ENCODE measurements around the gene USP2. TPM values are rescaled to one million over a fixed set of nuclear protein-coding genes. Genes with fewer than 3 reads are reported as not detected.
A peak's percentile ranks its signal among the peaks of the same experiment; 100 is the strongest.
"Not testable (repeated sequence)": the region's sequence is repeated elsewhere in the genome, so short reads cannot be mapped to it uniquely, and the experiment has no call there.

USP2 gene
- total RNA-seq, 2 experiments from 2014 or later, result 0.55 to 0.68 TPM

DNA sequence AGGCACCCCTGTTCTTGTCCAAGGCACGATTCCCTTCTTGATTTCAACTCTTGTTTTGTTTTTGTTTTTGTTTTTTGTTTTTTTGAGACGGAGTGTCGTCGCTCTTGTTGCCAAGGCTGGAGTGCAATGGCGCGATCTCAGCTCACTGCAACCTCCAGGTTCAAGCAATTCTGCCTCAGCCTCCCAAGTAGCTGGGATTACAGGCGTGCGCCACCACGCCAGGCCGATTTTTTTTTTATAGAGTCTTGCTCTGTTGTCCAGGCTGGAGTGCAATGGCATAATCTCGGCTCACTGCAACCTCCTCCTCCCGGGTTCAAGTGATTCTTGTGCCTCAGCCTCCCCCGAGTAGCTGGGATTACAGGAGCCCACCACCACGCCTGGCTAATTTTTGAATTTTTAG, 1.0 kb upstream of the USP2 start:
- H3K36me3 Mint-ChIP-seq (ENCODE audit: low read depth); ATAC-seq; DNase-seq; H3K27me3 Mint-ChIP-seq (ENCODE audit: low read depth); H3K4me3 Mint-ChIP-seq; H3K9me3 Mint-ChIP-seq (ENCODE audit: insufficient read depth); H3K27ac Mint-ChIP-seq: not testable (repeated sequence)
- H3K4me1 Mint-ChIP-seq (ENCODE audit: low read depth), result peaks cover 11% of the 10 kb centered on the region
- ChIA-PET CTCF (interaction anchor here (0.7 to 6.3 kb wide), 8 partner anchors 12 to 92 kb away, joined by 3 to 59 read pairs (median 4); no protein-coding TSS in a partner anchor), POLR2A (interaction anchor here (0.7 kb wide), 1 partner anchor 956 kb away, joined by 3 read pairs; no protein-coding TSS in a partner anchor)

DNA sequence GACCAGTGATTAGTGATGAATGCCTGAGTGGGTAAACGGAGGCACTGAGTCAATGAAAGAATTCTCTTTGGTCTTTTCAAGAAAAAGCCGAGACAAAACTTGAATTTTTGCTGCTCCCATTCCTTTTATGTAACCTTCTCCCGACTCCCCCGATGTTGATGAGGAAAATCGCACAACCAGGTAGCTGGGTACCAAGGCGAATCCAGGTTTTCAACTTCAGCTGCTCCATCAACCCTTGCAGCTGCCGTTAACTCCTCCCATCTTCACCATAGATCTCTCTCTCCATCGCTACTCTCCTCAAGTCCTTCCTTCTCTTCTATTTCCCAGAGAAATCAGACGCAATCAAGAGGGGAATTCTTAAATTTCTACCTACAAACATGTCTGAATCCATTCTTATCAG, 611 bp upstream of the USP2 start:
- ChIA-PET CTCF (interaction anchor here (0.7 to 6.3 kb wide), 9 partner anchors 8 to 93 kb away, joined by 3 to 59 read pairs (median 4); no protein-coding TSS in a partner anchor), POLR2A (no interaction called here)
- Mint-ChIP-seq H3K9me3 (ENCODE audit: insufficient read depth) (no peaks in the 10 kb centered on the region), H3K4me3 (no peak overlapping the region), H3K27me3 (ENCODE audit: low read depth) (peaks cover 9% of the 10 kb centered on the region), H3K4me1 (ENCODE audit: low read depth) (peaks cover 12% of the 10 kb centered on the region), H3K27ac (no peak overlapping the region), H3K36me3 (ENCODE audit: low read depth) (no peaks in the 10 kb centered on the region)
- DNase-seq, result no peak
- ATAC-seq, result no peak

DNA sequence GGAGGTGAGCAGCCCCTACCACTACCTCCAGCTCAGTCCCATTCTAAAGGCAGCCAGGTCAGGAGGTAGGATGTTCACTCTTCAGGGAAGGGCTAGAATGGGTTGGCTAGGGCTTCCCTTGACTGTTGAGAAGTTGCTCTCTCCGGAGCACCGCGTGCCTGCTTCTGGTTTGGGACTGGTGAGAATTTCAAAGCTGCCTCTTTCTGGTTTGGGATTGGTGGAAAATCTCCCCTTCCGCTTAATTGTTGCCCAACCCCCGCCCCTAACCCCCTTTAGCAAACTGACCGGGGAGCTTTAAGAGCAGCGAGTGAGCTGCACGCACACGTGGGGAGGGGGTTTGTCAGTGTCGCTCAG, 686 bp downstream of the USP2 start:
- ATAC-seq (no peak), DNase-seq (no peak)
- no peak overlapping the region for H3K4me3 Mint-ChIP-seq
- ChIA-PET POLR2A (interaction anchor here (0.6 to 1.1 kb wide), 3 partner anchors 12 to 59 kb away, joined by 3 to 4 read pairs (median 3); no protein-coding TSS in a partner anchor), CTCF (interaction anchor here (0.6 to 6.3 kb wide), 18 partner anchors 7 to 96 kb away, joined by 3 to 59 read pairs (median 4); partner anchors contain the start of gene RNF26)
- H3K9me3 Mint-ChIP-seq (ENCODE audit: insufficient read depth), result no peaks in the 10 kb centered on the region
- peaks cover 12% of the 10 kb centered on the region for H3K4me1 Mint-ChIP-seq (ENCODE audit: low read depth)
- peak overlapping the region; percentile 47 for H3K27ac Mint-ChIP-seq
- H3K36me3 Mint-ChIP-seq (ENCODE audit: low read depth), result no peaks in the 10 kb centered on the region
- H3K27me3 Mint-ChIP-seq (ENCODE audit: low read depth), result peaks cover 9% of the 10 kb centered on the region

DNA sequence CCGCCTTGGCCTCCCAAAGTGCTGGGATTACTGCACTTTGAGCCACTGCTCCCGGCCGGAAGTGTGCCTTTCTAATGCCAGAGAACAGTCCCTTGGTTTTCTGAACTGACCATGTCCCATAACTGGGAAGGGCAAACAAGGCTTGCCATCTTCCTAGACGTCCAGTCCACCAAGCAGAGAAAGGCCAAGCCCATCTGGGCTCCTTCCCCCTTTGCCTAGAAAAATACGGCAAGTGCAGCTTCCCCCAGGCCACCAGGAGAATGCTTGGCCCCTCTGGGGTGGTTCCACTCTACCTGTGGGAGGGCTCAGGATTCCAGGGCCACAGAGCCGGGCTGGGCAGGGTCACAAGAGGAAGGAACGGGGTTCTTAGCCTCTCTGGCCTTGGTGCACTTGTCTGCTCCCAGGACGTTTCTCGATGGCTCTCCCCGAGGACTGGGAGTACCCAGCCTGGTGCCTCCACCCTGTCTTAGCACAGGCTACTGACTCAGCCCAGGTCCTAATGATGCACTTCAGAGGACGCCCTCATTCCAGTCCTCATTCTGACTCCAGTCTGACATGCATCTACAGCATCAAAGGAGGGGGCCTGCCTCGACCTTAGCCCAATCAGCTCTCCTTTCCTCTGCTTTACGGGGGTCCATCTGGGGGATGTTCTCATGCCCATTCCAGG, 1.2 kb downstream of the USP2 start:
- Mint-ChIP-seq H3K4me1 (ENCODE audit: low read depth) (peaks cover 12% of the 10 kb centered on the region), H3K36me3 (ENCODE audit: low read depth) (no peaks in the 10 kb centered on the region), H3K27me3 (ENCODE audit: low read depth) (peaks cover 9% of the 10 kb centered on the region), H3K9me3 (ENCODE audit: insufficient read depth) (no peaks in the 10 kb centered on the region), H3K27ac (no peak overlapping the region), H3K4me3 (no peak overlapping the region)
- ChIA-PET POLR2A (interaction anchor here (1.1 kb wide), 1 partner anchor 13 kb away, joined by 3 read pairs; no protein-coding TSS in a partner anchor), CTCF (interaction anchor here (0.9 to 6.3 kb wide), 10 partner anchors 9 to 94 kb away, joined by 3 to 59 read pairs (median 8); no protein-coding TSS in a partner anchor)
- no peak for ATAC-seq
- no peak for DNase-seq

DNA sequence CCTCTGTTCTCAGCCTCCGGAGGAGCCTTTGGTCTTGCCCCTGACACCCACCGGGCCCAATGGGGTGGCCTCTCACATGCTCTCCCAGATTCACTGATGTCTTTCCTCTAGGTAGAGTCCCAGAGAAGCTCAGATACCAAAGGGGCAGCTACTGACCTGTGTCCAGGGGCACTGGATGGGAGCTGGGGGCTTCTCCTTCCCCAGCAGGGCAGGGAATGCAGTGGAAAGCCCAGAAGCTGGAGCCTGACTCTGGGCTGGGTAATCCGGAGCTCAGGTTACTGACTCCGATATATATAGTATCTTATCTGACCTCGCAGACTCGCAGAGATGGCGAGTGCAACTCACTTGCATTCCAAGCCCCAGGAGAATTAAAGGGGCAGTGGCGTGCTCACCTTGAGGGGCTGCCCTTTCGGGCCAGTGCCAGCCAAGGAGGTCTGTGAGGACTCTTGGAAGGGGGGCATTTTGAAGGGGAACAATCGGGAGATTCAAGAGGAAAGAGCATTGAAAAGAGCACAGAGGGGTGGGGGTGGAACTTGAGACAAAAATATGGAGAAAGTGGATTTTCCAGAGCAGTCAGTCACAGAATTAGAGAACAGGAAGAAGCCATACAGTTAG, 2.5 kb downstream of the USP2 start:
- ChIA-PET CTCF (interaction anchor here (6.3 kb wide), 1 partner anchor 23 kb away, joined by 59 read pairs; no protein-coding TSS in a partner anchor), POLR2A (no interaction called here)
- Mint-ChIP-seq H3K4me3 (no peak overlapping the region), H3K27me3 (ENCODE audit: low read depth) (peaks cover 9% of the 10 kb centered on the region), H3K4me1 (ENCODE audit: low read depth) (peaks cover 15% of the 10 kb centered on the region), H3K36me3 (ENCODE audit: low read depth) (no peaks in the 10 kb centered on the region), H3K9me3 (ENCODE audit: insufficient read depth) (no peaks in the 10 kb centered on the region), H3K27ac (no peak overlapping the region)
- DNase-seq, result no peak
- ATAC-seq, result no peak

DNA sequence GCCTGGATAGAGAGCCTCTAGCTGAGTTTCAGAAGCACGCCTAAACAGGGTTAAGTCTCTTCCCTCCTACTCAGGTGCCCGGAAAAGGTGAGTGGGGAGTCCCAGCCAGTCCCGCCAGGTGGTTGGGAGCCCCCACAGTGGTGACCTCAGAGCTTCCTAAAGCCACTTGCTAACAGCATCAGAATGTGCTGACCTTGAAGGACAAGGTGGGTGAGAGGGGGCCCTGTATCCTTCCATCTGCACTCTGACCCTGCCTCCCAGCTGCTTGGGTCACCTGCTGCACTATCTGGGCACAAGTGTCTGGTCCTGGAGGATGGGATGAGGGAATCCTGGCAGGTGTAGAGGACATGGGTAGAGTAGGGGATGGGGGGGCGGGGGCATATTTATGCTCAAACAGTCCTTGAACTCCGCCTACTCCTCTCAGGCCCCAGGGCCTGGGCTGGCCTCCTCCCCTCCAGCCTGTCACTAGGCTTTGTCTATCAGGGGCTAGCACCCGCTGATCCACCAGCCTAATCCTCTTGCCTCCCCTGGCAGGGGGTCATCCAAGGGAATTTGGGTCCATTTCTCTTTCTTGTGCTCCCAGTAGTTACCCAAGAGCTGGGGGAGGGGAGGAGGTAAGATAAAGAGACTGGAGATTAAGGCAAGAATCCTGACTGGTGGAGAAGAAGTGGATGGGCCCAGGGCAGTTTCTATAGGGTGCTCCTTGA, 3.4 kb downstream of the USP2 start:
- Mint-ChIP-seq H3K27ac (no peak overlapping the region), H3K27me3 (ENCODE audit: low read depth) (peaks cover 9% of the 10 kb centered on the region), H3K4me3 (no peak overlapping the region), H3K9me3 (ENCODE audit: insufficient read depth) (no peaks in the 10 kb centered on the region), H3K4me1 (ENCODE audit: low read depth) (peaks cover 24% of the 10 kb centered on the region), H3K36me3 (ENCODE audit: low read depth) (no peaks in the 10 kb centered on the region)
- ChIA-PET POLR2A (no interaction called here), CTCF (interaction anchor here (1.3 to 6.3 kb wide), 2 partner anchors 22 to 97 kb away, joined by 5 to 59 read pairs; no protein-coding TSS in a partner anchor)
- ATAC-seq, result no peak
- no peak for DNase-seq

DNA sequence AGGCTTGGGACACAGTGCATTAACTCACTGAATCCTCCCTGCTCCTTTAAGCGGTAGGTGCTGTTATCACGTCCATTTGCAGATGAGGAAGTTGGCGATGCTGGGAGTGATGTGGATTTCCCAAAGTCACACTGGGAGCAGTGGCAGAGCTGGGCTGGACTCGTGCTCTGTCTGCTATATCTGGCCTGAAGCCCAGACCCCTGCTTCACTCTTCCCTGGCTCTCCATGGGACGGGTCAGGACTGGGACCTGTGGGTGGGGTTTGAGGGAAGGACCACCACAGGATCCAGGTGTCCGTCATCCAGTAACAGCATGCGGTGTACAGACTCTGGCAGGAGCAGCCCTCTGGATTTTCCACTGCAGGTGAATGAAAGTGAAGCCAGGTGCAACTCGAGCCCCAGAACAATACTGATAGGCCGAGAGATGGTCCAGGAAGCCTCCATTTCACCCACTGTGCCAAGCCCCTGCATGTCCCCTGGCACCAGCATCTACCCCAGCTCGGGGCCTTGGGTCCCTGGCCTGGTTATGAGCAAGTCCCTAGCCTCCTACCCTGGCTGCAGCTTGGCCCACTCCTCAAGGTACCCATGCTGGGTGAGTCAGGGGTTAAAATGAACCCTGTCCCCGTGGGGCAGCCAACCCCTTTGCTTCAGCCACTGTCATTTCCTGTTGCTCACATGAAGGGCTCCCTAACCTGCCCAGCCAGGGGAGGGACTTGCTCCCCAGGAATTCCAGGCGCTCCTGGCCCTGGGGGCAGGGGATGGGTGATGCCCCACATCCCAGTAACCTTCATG, 4.2 kb downstream of the USP2 start:
- ChIA-PET CTCF (interaction anchor here (1.0 to 6.3 kb wide), 4 partner anchors 21 to 98 kb away, joined by 3 to 109 read pairs (median 18); no protein-coding TSS in a partner anchor), POLR2A (interaction anchor here (0.5 to 0.6 kb wide), 2 partner anchors 118 to 281 kb away, joined by 3 to 4 read pairs; no protein-coding TSS in a partner anchor)
- Mint-ChIP-seq H3K9me3 (ENCODE audit: insufficient read depth) (no peaks in the 10 kb centered on the region), H3K27ac (no peak overlapping the region), H3K4me1 (ENCODE audit: low read depth) (peaks cover 25% of the 10 kb centered on the region), H3K36me3 (ENCODE audit: low read depth) (no peaks in the 10 kb centered on the region), H3K4me3 (no peak overlapping the region), H3K27me3 (ENCODE audit: low read depth) (peaks cover 9% of the 10 kb centered on the region)
- ATAC-seq (no peak), DNase-seq (no peak)

DNA sequence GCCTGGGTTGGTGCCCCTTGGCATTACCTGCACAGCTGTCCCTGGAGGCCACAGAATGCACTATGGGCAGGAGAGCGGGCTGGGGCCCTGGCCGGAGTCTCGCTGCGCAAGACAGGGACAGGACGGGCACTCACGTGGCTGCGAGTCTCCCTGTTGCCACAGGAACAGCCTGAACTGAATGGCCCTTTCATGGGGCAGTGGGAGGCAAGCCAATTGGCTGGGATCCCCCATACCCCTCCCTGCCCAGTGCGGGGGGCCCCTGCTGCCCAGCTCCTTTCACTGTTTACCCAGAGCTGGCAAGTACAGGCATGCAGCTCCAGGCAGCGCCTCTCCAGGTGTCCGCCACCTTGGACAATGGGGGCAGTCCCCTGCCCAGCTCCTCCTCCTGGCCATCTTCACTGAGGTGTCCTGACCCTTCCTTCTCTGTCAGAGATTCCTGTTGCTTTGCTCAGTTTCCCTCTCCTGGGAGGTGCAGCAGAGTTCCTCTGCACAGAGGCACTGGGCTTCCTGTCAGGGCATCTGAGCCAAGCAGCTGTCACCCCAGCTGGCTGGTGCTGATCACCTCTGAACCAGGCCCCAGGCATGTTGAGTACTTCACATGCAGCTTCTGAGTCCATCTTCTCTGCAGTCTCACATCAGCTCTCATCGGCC, 5.2 kb downstream of the USP2 start:
- ChIA-PET CTCF (interaction anchor here (1.0 to 5.7 kb wide), 4 partner anchors 15 to 52 kb away, joined by 3 to 109 read pairs (median 10); no protein-coding TSS in a partner anchor), POLR2A (interaction anchor here (0.5 to 0.6 kb wide), 2 partner anchors 117 to 281 kb away, joined by 3 to 4 read pairs; no protein-coding TSS in a partner anchor)
- Mint-ChIP-seq H3K9me3 (ENCODE audit: insufficient read depth) (no peaks in the 10 kb centered on the region), H3K4me1 (ENCODE audit: low read depth) (peaks cover 22% of the 10 kb centered on the region), H3K27me3 (ENCODE audit: low read depth) (peaks cover 7% of the 10 kb centered on the region), H3K27ac (no peak overlapping the region), H3K4me3 (no peak overlapping the region), H3K36me3 (ENCODE audit: low read depth) (no peaks in the 10 kb centered on the region)
- no peak for ATAC-seq
- no peak for DNase-seq

DNA sequence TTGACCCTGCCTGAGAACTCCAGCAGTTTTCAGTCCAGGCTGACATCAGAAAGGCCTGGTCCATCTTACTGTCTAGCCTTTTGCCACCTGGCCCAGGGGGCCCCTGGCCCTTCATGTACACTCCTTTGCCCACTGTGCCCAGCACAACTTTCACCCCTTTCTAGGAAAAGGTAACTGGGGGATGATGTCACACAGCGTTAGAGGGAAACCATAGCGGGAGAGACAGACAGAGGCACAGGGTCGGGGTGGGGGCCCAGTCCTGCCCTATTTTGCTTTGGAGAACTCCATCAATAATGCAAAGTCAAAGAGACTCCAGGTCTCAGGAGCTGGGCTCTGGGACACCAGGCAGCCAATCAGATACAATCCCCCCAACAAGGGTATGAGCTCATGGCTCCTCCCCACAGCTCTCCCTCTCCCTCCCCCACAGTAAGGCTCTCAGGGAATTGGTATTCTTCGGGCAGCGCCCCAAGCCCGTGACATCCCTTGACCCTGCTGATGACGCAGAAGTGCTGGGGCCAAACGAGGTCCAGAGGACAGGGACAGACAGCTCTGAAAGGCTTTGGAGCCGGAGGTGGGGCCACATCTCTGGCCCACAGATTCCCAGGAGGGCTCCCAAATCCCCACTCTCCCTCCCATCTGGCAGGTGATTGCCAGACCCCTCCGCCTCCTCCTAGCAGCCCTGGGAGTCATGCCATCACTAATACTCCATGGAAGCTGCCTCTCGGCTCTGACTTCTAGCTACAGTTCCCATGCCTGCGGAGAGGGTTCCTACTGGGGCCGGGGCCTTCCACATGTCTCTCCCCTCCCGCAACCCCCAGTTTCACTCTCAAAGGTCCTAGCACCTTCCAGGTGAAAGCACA, 5.9 kb downstream of the USP2 start:
- Mint-ChIP-seq H3K27ac (no peak overlapping the region), H3K9me3 (ENCODE audit: insufficient read depth) (no peaks in the 10 kb centered on the region), H3K4me3 (no peak overlapping the region), H3K4me1 (ENCODE audit: low read depth) (peaks cover 16% of the 10 kb centered on the region), H3K27me3 (ENCODE audit: low read depth) (peaks cover 8% of the 10 kb centered on the region), H3K36me3 (ENCODE audit: low read depth) (no peaks in the 10 kb centered on the region)
- DNase-seq (no peak), ATAC-seq (no peak)
- POLR2A ChIA-PET, result no interaction called here
- CTCF ChIA-PET, result interaction anchor here (1.1 to 5.7 kb wide), 8 partner anchors 14 to 99 kb away, joined by 3 to 109 read pairs (median 6); no protein-coding TSS in a partner anchor
